WTC11 (cell line): Measurements from ENCODE around the gene REELD1. TPM values are rescaled to one million over a fixed set of nuclear protein-coding genes. Genes with fewer than 3 reads are reported as not detected.

Experiments
- ATAC-seq: fragments of 200-7000 bp; cut with Tn5 transposase; 2 replicates; pipeline ENCODE4 v1.10.0; 2021; ENCODE audit warnings: mild to moderate bottlenecking, moderate library complexity
- CTCF ChIA-PET: fragments of 300-600 bp; sonication (Branson Sonifier 250); formaldehyde crosslinking; loops from one replicate; lab custom pipeline; 2021; ENCODE audit warnings: antibody characterized with exemption; lab: Charles Lee
- POLR2A ChIA-PET: fragments of 350-600 bp; sonication (Branson Sonifier 250); formaldehyde crosslinking; loops from one replicate; lab custom pipeline; 2021; ENCODE audit warnings: antibody characterized with exemption; lab: Charles Lee
- DNase-seq: peaks from one replicate; pipeline ENCODE4 v3.0.0; 2021; ENCODE audit warnings: low spot score
- H3K27ac Mint-ChIP-seq: 2 replicates; pipeline ENCODE4 v1.8.0; 2021; ENCODE audit warnings: mixed read lengths
- H3K27me3 Mint-ChIP-seq: 2 replicates; pipeline ENCODE4 v1.8.0; 2021; ENCODE audit warnings: low read depth, mild to moderate bottlenecking, moderate library complexity, mixed read lengths
- H3K36me3 Mint-ChIP-seq: 2 replicates; pipeline ENCODE4 v1.8.0; 2021; ENCODE audit warnings: mixed read lengths
- H3K4me1 Mint-ChIP-seq: 2 replicates; pipeline ENCODE4 v1.8.0; 2022; ENCODE audit warnings: mixed read lengths
- H3K4me3 Mint-ChIP-seq: 2 replicates; pipeline ENCODE4 v1.8.0; 2021; ENCODE audit warnings: mild to moderate bottlenecking, moderate library complexity, mixed read lengths
- H3K9me3 Mint-ChIP-seq: 2 replicates; pipeline ENCODE4 v1.8.0; 2021; ENCODE audit warnings: mixed read lengths
- FOXJ3 ChIP-seq: sonication (generic); formaldehyde crosslinking; IDR thresholded peaks from 2 replicates; pipeline ENCODE4 v1.9.0; 2021; ENCODE audit warnings: missing genetic modification reagents, mild to moderate bottlenecking, borderline replicate concordance
- HMGA2 ChIP-seq: fragments of 250-450 bp; sonication (Bioruptor Pico); IDR thresholded peaks from 2 replicates; pipeline ENCODE4 v1.4.0; 2021; ENCODE audit warnings: mild to moderate bottlenecking, moderate library complexity
- NR1H2 ChIP-seq: sonication (generic); formaldehyde crosslinking; IDR thresholded peaks from 2 replicates; pipeline ENCODE4 v1.9.0; 2021; ENCODE audit warnings: mild to moderate bottlenecking, moderate library complexity, missing genetic modification reagents
- SMAD4 ChIP-seq: sonication (generic); formaldehyde crosslinking; IDR thresholded peaks from 2 replicates; pipeline ENCODE4 v1.8.0; 2022; ENCODE audit warnings: mild to moderate bottlenecking, missing genetic modification reagents
- SP1 ChIP-seq: sonication (generic); formaldehyde crosslinking; conservative IDR thresholded peaks from 2 replicates; pipeline ENCODE4 v1.8.1; 2022; ENCODE audit warnings: missing genetic modification reagents
- TP53 ChIP-seq: sonication (generic); formaldehyde crosslinking; IDR thresholded peaks from 2 replicates; pipeline ENCODE4 v1.8.1; 2023; ENCODE audit warnings: mild to moderate bottlenecking, missing genetic modification reagents
- ZBTB21 ChIP-seq: sonication (generic); formaldehyde crosslinking; IDR thresholded peaks from 2 replicates; pipeline ENCODE4 v1.8.1; 2023; ENCODE audit warnings: mild to moderate bottlenecking, missing genetic modification reagents, borderline replicate concordance
- ZNF263 ChIP-seq: sonication (generic); formaldehyde crosslinking; IDR thresholded peaks from 2 replicates; pipeline ENCODE4 v1.8.1; 2022; ENCODE audit warnings: low read depth, mild to moderate bottlenecking, moderate library complexity, missing genetic modification reagents
- ZNF317 ChIP-seq: sonication (generic); formaldehyde crosslinking; IDR thresholded peaks from 2 replicates; pipeline ENCODE4 v1.8.1; 2023; ENCODE audit warnings: low read depth, mild to moderate bottlenecking, moderate library complexity, missing genetic modification reagents, borderline replicate concordance
- ZNF396 ChIP-seq: fragments of 250-450 bp; sonication (Bioruptor Pico); IDR thresholded peaks from 2 replicates; pipeline ENCODE4 v1.8.0; 2021; ENCODE audit warnings: mild to moderate bottlenecking, moderate library complexity, borderline replicate concordance
- ZNF671 ChIP-seq: fragments of 250-450 bp; sonication (Bioruptor Pico); IDR thresholded peaks from 2 replicates; pipeline ENCODE4 v1.8.0; 2021; ENCODE audit warnings: mild to moderate bottlenecking
- total RNA-seq: library from RNA; stranded (reverse); gene quantifications from 3 replicates; pipeline ENCODE4 v1.2.3, GENCODE V29; 2021
- TF ChIP-seq, protein P1 (sequence below): fragments of 250-450 bp; sonication (Bioruptor Pico); IDR thresholded peaks from 2 replicates; pipeline ENCODE4 v1.9.0; 2021; ENCODE audit warnings: mild to moderate bottlenecking, borderline replicate concordance
- TF ChIP-seq, protein P2 (sequence below): sonication (generic); formaldehyde crosslinking; IDR thresholded peaks from 2 replicates; pipeline ENCODE4 v1.8.0; 2023; ENCODE audit warnings: missing genetic modification reagents
- TF ChIP-seq, protein P3 (sequence below): fragments of 250-450 bp; sonication (Bioruptor Pico); conservative IDR thresholded peaks from 2 replicates; pipeline ENCODE4 v1.9.0; 2021; ENCODE audit warnings: mild to moderate bottlenecking
- TF ChIP-seq, protein P4 (sequence below): sonication (generic); formaldehyde crosslinking; IDR thresholded peaks from 2 replicates; pipeline ENCODE4 v1.8.1; 2023; ENCODE audit warnings: mild to moderate bottlenecking, missing genetic modification reagents, moderate library complexity
- TF ChIP-seq, protein P5 (sequence below): sonication (generic); formaldehyde crosslinking; IDR thresholded peaks from 2 replicates; pipeline ENCODE4 v1.8.0; 2022; ENCODE audit warnings: mild to moderate bottlenecking, missing genetic modification reagents
- TF ChIP-seq, protein P6 (sequence below): fragments of 250-450 bp; sonication (Bioruptor Pico); IDR thresholded peaks from 2 replicates; pipeline ENCODE4 v1.9.0; 2021; ENCODE audit warnings: mild to moderate bottlenecking
- TF ChIP-seq, protein P7 (sequence below): fragments of 250-450 bp; sonication (Bioruptor Pico); IDR thresholded peaks from 2 replicates; pipeline ENCODE4 v1.9.0; 2021; ENCODE audit warnings: moderate library complexity, mild to moderate bottlenecking, inconsistent platforms, borderline replicate concordance
- TF ChIP-seq, protein P8 (sequence below): sonication (generic); formaldehyde crosslinking; IDR thresholded peaks from 2 replicates; pipeline ENCODE4 v1.8.1; 2023; ENCODE audit warnings: mild to moderate bottlenecking, missing genetic modification reagents, moderate library complexity

Gene REELD1
- total RNA-seq, 1 experiment from 2014 or later, result not detected

DNA sequence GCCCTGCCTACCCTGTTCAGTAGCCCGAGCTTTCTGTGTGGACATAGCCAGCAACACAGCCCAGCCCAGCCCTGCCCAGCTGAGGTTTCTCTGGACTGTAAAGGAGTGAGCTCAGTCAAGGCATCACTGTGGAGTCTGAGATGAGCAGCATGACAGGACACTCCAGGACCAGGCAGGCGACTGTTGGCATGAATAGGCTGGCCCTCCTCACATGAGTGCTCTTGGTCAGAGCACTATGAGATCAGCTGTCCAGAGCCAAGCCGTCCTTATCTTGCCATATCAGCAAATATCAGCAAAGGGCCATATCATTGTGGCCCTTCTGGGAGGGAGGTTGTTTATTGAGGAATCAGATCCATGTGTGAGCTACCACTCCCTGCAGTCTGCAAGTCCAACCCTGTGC, 30.9 kb downstream of the REELD1 start (continued):
- TF ChIP-seq, protein P1, sequence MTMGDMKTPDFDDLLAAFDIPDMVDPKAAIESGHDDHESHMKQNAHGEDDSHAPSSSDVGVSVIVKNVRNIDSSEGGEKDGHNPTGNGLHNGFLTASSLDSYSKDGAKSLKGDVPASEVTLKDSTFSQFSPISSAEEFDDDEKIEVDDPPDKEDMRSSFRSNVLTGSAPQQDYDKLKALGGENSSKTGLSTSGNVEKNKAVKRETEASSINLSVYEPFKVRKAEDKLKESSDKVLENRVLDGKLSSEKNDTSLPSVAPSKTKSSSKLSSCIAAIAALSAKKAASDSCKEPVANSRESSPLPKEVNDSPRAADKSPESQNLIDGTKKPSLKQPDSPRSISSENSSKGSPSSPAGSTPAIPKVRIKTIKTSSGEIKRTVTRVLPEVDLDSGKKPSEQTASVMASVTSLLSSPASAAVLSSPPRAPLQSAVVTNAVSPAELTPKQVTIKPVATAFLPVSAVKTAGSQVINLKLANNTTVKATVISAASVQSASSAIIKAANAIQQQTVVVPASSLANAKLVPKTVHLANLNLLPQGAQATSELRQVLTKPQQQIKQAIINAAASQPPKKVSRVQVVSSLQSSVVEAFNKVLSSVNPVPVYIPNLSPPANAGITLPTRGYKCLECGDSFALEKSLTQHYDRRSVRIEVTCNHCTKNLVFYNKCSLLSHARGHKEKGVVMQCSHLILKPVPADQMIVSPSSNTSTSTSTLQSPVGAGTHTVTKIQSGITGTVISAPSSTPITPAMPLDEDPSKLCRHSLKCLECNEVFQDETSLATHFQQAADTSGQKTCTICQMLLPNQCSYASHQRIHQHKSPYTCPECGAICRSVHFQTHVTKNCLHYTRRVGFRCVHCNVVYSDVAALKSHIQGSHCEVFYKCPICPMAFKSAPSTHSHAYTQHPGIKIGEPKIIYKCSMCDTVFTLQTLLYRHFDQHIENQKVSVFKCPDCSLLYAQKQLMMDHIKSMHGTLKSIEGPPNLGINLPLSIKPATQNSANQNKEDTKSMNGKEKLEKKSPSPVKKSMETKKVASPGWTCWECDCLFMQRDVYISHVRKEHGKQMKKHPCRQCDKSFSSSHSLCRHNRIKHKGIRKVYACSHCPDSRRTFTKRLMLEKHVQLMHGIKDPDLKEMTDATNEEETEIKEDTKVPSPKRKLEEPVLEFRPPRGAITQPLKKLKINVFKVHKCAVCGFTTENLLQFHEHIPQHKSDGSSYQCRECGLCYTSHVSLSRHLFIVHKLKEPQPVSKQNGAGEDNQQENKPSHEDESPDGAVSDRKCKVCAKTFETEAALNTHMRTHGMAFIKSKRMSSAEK (CRISPR knock-in tag), result no peak
- TF ChIP-seq, protein P2, sequence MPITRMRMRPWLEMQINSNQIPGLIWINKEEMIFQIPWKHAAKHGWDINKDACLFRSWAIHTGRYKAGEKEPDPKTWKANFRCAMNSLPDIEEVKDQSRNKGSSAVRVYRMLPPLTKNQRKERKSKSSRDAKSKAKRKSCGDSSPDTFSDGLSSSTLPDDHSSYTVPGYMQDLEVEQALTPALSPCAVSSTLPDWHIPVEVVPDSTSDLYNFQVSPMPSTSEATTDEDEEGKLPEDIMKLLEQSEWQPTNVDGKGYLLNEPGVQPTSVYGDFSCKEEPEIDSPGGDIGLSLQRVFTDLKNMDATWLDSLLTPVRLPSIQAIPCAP (CRISPR knock-in tag), result no peak
- TF ChIP-seq, protein P3, sequence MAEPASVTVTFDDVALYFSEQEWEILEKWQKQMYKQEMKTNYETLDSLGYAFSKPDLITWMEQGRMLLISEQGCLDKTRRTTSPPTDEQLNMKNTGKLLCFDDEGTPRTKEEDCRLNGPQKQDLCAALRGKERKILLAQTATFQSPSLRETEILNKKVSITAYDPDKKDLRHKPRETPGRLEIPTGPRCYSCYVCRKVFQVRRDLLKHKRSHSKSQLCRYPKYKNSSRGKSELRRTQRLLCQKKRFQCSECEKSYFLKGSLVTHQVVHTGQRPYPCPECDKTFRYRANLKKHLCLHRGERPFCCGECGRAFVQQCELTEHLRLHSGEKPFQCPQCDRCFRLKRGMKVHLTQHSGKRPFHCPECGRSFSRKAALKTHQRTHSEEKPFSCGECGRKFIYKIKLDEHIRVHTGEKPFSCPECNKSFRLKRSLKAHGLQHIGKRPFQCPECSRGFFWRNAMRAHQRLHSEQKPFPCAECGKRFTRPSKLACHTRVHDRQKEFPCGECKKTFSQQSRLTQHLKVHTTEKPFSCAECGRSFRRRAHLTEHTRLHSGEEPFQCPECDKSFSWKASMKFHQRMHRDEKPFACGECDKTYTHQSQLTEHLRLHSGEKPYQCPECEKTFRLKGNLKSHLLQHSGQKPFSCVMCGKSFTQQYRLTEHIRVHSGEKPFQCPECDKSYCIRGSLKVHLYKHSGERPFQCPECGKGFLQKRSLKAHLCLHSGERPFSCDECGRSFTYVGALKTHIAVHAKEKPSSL (CRISPR knock-in tag), result no peak
- TF ChIP-seq ZNF396 (CRISPR knock-in tag) (no peak), HMGA2 (no peak), SP1 (CRISPR knock-in tag) (no peak)
- TF ChIP-seq, protein P4, sequence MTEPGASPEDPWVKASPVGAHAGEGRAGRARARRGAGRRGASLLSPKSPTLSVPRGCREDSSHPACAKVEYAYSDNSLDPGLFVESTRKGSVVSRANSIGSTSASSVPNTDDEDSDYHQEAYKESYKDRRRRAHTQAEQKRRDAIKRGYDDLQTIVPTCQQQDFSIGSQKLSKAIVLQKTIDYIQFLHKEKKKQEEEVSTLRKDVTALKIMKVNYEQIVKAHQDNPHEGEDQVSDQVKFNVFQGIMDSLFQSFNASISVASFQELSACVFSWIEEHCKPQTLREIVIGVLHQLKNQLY (CRISPR knock-in tag), result no peak
- TF ChIP-seq, protein P5, sequence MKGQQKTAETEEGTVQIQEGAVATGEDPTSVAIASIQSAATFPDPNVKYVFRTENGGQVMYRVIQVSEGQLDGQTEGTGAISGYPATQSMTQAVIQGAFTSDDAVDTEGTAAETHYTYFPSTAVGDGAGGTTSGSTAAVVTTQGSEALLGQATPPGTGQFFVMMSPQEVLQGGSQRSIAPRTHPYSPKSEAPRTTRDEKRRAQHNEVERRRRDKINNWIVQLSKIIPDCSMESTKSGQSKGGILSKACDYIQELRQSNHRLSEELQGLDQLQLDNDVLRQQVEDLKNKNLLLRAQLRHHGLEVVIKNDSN, result no peak

DNA sequence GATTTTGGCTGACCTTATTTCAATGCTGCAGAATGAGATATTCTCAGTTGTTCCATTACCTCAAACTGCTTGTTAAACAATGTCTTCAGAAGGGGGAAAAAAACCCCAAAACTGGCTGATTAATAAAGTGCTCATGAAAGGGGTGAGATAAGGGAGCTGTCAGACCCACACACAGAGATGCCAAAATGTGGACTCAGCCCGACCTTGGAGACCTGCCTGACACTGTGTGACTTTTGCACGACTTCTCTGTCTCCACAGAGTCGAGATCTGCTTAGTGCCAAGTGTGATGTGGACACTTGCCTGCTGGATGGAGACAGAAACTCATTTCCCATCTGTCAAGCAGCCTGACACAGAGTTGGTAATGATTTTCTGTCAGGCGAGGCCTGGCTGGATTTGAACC, 31.5 kb downstream of the REELD1 start:
- DNase-seq, result no peak
- H3K36me3 Mint-ChIP-seq, result no peaks in the 10 kb centered on the region
- H3K4me3 Mint-ChIP-seq, result no peak overlapping the region
- POLR2A ChIA-PET, result no interaction called here
- H3K4me1 Mint-ChIP-seq, result peaks cover 12% of the 10 kb centered on the region
- no peaks in the 10 kb centered on the region; the same call in 1 of the 2 replicates for H3K27me3 Mint-ChIP-seq
- no peaks in the 10 kb centered on the region for H3K9me3 Mint-ChIP-seq
- no peak for ATAC-seq
- no peak for TF ChIP-seq TP53 (CRISPR knock-in tag)
- TF ChIP-seq FOXJ3 (CRISPR knock-in tag), result no peak
- no peak for TF ChIP-seq ZNF671 (CRISPR knock-in tag)
- TF ChIP-seq ZNF317 (CRISPR knock-in tag), result no peak
- no peak for TF ChIP-seq ZBTB21
- TF ChIP-seq NR1H2, result no peak
- no peak for TF ChIP-seq SMAD4 (CRISPR knock-in tag)
- TF ChIP-seq, protein P6, sequence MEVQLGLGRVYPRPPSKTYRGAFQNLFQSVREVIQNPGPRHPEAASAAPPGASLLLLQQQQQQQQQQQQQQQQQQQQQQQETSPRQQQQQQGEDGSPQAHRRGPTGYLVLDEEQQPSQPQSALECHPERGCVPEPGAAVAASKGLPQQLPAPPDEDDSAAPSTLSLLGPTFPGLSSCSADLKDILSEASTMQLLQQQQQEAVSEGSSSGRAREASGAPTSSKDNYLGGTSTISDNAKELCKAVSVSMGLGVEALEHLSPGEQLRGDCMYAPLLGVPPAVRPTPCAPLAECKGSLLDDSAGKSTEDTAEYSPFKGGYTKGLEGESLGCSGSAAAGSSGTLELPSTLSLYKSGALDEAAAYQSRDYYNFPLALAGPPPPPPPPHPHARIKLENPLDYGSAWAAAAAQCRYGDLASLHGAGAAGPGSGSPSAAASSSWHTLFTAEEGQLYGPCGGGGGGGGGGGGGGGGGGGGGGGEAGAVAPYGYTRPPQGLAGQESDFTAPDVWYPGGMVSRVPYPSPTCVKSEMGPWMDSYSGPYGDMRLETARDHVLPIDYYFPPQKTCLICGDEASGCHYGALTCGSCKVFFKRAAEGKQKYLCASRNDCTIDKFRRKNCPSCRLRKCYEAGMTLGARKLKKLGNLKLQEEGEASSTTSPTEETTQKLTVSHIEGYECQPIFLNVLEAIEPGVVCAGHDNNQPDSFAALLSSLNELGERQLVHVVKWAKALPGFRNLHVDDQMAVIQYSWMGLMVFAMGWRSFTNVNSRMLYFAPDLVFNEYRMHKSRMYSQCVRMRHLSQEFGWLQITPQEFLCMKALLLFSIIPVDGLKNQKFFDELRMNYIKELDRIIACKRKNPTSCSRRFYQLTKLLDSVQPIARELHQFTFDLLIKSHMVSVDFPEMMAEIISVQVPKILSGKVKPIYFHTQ (CRISPR knock-in tag), result no peak
- TF ChIP-seq ZNF263, result no peak
- TF ChIP-seq, protein P7, sequence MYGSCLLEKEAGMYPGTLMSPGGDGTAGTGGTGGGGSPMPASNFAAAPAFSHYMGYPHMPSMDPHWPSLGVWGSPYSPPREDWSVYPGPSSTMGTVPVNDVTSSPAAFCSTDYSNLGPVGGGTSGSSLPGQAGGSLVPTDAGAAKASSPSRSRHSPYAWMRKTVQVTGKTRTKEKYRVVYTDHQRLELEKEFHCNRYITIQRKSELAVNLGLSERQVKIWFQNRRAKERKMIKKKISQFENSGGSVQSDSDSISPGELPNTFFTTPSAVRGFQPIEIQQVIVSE (CRISPR knock-in tag), result no peak
- TF ChIP-seq, protein P8, sequence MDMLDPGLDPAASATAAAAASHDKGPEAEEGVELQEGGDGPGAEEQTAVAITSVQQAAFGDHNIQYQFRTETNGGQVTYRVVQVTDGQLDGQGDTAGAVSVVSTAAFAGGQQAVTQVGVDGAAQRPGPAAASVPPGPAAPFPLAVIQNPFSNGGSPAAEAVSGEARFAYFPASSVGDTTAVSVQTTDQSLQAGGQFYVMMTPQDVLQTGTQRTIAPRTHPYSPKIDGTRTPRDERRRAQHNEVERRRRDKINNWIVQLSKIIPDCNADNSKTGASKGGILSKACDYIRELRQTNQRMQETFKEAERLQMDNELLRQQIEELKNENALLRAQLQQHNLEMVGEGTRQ (CRISPR knock-in tag), result no peak
- TF ChIP-seq, all 79 proteins: peak for 0
- H3K27ac Mint-ChIP-seq, result no peak overlapping the region
- CTCF ChIA-PET, result no interaction called here
